HG03103 (cell line): ENCODE data around the gene SLC40A1.
"Not testable (repeated sequence)": the region's sequence is repeated elsewhere in the genome, so short reads cannot be mapped to it uniquely, and the experiment has no call there.

Experiments
- ATAC-seq: cut with Tn5 transposase; IDR thresholded peaks from one replicate; pipeline ENCODE4 v1.9.1; 2021; ENCODE audit warnings: low read depth; ENCODE audit not compliant: unreplicated experiment

The SLC40A1 gene

GRCh38 chr2:189601652-189602051 is 21.1 kb upstream of the SLC40A1 start:
- ATAC-seq: not testable (repeated sequence)

- ATAC-seq: no peak
Observed at GRCh38 chr2:189601043-189601442, 20.5 kb upstream of the SLC40A1 start.

GRCh38 chr2:189599245-189599644 is 18.7 kb upstream of the SLC40A1 start:
- no peak for ATAC-seq

DNA sequence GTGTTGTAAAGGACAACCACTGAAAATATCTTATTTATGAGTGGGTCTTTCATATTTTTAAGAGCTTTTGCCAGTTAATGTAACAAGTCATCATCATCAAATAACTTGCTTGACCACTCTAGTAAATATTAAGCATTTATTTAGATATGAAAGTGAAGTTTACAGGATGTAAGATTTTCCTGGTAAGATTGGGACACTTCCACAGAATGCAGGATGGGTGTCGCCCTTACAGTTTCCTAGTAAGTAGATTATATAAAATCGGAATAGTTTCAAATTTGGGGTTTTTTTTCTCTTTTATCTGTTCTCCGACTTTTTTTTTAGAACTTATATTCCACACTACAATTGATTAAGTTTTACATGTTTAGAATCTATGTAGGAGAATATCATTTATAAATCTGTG is 14.8 kb upstream of the SLC40A1 start:
- ATAC-seq: no peak

GRCh38 chr2:189594305-189594704 is 13.7 kb upstream of the SLC40A1 start:
- no peak for ATAC-seq

DNA sequence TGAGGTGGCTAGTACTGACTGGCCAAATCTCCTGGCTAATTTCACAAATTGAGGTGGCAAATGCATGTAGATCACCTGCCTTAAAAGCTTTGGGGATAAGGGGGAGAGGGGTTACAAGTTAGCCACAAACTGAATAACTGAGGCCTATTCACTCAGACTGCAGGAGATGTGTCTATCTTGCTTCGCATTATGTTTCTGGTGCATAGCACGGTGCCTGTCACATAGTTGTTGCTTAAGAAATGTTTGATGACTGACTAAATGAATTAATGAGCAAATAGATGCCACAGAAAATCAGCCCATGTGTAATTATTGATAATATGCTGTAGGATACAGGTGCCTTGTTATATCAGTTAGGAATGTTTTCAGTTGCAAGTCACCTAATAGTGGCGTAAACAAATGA is 12.5 kb upstream of the SLC40A1 start:
- ATAC-seq: no peak

DNA sequence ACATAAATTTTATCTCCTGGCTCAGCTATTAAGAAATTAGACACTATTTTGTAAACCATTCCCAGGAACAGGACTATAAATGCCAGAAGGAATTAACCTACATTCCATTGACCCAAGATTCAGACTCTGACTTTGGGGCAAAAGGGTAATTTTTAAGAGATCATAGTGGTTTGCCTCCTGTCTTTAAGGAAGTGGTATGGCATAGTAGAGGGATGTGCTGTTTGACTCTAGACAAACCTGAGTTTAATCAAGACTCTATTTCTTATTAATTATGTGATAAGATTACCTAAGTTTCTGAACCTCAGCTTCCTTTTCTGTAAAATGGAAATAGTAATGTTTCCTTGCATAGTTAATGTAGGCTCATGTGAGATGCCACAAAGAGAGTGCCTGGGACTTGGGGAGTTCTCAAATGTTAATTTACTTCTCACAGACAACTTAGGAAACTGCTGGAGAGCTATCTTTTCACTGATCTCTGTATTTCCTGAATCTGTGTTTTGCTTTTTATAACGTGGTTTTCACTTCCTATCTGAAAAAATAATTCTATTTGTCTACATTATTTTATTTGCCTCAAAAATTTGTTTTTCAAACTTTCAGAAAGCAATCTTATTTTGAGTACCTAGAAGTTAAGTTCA is 11.9 kb upstream of the SLC40A1 start:
- ATAC-seq: no peak

DNA sequence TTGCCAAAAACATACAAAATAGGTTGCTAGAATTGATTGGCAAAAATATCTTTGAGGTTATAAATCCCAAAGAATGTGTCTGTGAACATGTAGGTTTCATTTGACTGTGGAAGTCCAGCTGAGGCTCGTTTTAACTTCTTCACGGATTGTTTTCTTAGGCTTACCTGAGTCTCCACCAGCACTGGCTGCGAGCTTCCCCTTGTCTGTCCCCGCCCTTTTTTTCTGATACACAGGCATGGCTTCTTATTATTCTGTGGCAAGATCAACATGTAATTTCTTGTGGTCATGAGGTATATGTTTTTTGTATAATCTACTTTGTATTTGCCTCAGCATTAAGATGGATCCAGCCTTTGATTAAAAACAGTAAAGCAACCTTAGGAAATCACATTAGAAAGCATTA is 7.2 kb upstream of the SLC40A1 start:
- ATAC-seq: no peak

- no peak for ATAC-seq
Observed at GRCh38 chr2:189585226-189585756, 4.7 kb upstream of the SLC40A1 start.

- no peak for ATAC-seq
Observed at GRCh38 chr2:189584686-189585085, 4.1 kb upstream of the SLC40A1 start.

GRCh38 chr2:189583227-189584198 is 2.9 kb upstream of the SLC40A1 start:
- no peak for ATAC-seq

- ATAC-seq: no peak
Observed at GRCh38 chr2:189582809-189583192, 2.2 kb upstream of the SLC40A1 start.

GRCh38 chr2:189582140-189582808 is 1.7 kb upstream of the SLC40A1 start:
- no peak for ATAC-seq

- no peak for ATAC-seq
Observed at GRCh38 chr2:189581354-189582139, 961 bp upstream of the SLC40A1 start.

- ATAC-seq: no peak
Observed at GRCh38 chr2:189580241-189580651, 340 bp downstream of the SLC40A1 start.

- ATAC-seq: no peak
Observed at GRCh38 chr2:189579585-189580186, 900 bp downstream of the SLC40A1 start.

- ATAC-seq: no peak
Observed at GRCh38 chr2:189578272-189578950, 2.2 kb downstream of the SLC40A1 start.

GRCh38 chr2:189577121-189577520 is 3.5 kb downstream of the SLC40A1 start:
- no peak for ATAC-seq

- ATAC-seq: no peak
Observed at GRCh38 chr2:189576396-189576795, 4.2 kb downstream of the SLC40A1 start.
